Hepatic stellate cell (primary cell): ENCODE measurements around the gene TBC1D17.
A peak's percentile ranks its signal among the peaks of the same experiment; 100 is the strongest.
"Not testable (repeated sequence)": the region's sequence is repeated elsewhere in the genome, so short reads cannot be mapped to it uniquely, and the experiment has no call there.

Experiments
- DNase-seq: peaks from one replicate; pipeline ENCODE4 v3.0.0; 2011; ENCODE audit warnings: low spot score

TBC1D17 gene

DNA sequence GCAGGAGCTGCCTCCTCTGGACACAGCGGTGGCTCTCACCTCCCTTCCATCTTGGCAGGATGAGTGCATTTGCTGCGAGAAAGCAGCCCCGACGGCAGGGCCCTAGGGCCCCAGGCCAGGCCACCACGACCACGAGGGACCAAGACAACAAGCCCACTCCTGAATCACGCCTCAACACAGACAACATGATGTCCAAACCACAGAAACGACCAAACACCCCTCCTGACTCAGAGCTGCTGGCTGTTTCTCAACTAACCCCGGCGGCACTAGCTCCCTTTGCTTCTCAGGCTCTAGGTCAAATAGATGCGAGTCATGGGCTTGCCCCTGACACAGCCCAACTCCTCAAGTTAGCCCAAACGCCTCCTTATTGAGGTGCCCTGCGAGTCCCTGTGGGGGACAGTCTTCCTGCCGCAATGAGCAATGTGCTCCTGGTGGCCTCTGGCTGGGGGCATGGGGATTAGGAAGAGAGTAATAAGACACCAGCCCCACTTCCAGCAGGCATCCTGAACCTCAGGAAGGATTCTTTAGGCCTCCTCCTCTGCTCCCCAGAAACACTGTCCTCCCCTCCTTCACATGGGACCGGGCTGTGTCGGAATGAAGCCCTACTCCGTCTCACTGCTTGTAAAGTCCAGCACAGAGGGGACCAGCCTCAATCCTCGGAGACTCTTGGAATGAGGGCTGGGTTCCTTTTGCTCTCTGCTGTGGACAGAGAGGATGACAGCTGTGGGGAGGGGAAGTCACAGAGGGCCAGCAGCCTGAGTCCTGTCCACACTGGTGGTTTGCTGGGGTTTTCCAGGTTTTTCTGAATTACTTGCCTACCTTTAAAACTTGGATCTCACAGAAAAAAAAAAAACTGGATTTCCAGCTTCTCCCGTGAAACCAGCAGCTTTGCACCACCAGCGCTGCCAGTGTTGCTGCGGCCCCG lies 44.6 kb downstream of the TBC1D17 start:
- DNase-seq = peak; percentile 65

DNA sequence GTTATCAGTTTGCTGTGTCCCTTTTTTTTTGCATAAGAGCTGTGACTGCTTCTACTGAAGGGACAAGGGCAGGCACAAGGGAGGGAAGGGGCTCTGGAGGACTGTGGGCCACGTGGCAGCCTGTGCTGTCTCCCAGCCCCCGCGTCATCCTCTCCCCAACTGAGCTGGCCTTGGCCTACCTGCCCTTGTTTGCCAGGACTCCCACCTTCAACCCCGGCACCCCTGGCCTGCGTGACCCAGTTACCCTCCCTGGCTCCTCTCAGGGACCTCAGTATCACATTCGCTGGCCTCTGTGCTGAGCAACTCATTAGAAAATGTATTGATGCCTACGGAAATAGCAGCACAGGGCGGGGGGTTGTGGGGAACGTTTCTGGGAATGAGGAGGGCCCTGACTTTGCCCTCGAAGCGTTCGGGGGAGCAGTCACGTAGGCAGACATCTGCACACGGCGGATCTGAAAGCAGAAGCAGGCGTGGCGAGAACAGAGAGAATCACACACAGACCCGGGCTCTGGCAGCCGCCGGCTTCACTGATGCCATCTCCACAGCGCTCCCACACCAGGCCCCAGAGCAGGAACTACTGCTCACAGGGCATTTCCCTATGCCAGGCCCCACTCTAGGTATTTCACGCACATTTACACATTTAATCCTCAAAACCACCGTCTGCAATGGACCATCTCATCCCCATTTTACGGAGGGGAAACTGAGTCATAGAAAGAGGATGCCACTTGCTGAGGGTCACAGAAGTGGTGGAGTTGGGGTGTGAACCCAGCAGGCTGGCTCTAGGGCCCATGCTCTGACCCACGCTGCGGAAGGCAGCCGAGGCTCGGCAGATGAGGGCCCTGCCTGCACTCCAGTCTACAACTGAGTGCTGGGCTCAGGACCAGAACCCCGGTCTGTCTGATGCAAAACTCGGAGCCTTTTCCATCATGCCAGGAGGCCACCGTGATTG lies 45.8 kb downstream of the TBC1D17 start:
- no peak for DNase-seq

DNA sequence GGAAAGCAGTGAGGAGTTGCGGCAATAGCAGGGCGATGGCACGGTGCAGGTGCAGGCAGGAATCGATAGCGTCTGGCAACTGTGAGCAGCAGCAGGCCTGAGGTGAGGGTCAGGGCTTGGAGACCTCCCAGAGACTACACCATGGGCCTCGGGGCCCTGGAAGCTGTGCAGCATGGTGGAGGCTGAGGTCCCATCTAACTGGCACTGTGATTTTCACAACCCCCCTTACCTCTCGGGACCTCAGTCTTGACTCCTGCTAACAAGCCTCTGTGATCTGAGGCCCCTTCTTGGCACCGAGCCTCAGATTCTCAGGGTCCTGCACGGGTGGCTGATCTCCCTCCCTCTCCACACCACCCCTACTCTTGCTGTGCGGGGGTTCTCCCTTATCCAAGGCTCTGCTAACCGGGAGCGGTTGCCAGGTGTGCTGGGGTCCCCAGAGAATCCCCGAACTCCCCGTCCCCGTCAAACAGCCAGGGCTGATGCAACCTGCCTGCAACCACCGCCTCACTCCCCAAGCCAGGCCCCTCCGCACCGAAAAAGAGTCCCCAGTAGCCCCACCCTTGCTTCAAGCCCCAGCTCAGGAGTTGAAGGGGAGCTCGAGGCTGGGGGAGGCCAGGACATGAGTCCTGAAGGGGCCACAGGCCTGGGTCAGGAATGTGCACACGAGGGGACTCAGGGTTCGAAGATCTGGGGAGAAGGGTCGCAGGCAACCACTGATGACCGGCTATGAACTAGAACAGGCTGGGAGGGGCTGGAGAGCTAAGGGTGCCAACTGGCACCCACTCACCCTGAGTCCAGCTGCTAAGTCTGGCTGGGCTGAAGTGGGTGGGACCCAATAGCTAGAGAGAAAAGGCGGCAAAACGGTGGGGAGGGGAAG lies 46.7 kb downstream of the TBC1D17 start:
- DNase-seq = no peak

DNA sequence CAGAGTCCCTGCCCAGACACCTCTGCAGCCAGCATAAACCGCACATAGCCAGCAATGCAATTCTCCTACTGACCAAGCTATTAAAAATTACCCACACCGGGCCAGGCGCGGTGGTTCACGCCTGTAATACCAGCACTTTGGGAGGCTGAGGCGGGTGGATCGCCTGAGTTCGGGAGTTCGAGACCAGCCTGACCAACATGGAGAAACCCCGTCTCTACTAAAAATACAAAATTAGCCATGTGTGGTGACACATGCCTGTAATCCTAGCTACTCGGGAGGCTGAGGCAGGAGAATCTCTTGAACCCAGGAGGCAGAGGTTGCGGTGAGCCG lies 47.3 kb downstream of the TBC1D17 start:
- DNase-seq = not testable (repeated sequence)

DNA sequence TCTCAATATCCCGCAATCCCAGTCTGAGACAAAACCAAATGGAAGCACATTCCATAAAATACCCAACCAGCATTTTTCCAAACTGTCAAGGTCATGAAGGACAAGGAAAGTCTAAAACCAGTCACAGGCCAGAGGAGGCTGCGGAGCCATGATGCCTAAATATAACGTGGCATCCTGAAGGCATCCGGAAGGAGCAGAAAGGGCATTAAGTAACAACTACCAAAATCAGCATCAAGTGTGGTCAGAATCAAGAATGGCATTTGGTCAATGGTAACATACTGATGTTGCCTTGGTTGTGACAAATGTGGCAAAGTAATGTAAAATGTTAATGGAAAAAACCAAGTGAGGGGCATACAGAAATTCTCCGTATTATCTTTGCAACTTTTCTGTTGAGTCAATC lies 48.0 kb downstream of the TBC1D17 start:
- no peak for DNase-seq

DNA sequence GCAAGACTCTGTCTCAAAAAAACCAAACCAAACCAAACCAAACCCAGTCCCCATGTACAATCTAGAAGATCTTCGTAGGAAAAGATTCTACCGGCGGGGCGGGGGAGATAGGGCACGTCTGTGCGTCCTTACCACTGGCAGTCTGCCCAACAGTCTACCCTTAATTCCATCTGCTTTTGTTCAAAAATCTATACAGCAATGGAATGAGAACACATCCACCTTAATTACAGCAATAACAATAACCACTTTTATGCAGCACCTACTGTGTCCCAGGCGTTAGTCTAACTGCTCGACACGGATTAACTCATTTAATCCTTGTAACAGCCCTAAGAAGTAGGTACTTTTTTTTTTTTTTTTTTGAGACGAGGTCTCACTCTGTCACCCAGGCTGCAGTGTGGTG lies 49.0 kb downstream of the TBC1D17 start:
- DNase-seq = no peak

DNA sequence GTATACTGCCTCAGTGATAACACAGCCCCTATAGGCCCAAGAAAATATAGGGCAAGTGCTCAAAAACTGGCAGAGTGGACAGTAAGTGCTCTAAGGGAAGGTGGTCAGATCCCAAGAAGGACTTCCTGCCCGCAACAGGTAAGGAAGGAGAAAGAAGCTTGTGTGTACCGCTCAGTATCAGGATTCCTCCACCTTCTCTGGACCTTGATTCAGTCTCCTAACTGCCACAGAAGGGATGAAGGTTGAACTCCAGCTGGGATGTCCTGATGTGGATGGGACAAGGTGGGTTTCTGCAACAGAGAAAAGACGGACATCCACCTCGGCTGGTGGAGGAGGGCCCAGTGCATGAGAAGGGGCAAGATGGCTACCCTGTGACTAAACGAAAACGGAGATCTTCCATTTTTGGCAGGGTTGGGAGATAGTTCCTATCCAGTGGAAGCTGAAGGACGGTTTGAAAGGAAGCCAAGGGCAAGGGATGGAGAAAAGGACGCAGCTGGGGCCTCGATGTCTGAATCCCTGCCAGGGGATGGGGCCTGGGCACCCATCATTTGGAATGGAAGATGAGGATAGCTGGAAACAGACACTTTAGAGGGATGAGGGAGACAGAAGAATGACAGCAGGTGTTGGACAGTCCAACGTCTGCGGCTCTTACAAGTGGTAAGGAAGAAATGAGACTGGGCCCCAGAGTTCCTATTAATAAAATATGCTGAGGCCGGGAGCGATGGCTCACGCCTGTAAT lies 50.2 kb downstream of the TBC1D17 start:
- DNase-seq = no peak

DNA sequence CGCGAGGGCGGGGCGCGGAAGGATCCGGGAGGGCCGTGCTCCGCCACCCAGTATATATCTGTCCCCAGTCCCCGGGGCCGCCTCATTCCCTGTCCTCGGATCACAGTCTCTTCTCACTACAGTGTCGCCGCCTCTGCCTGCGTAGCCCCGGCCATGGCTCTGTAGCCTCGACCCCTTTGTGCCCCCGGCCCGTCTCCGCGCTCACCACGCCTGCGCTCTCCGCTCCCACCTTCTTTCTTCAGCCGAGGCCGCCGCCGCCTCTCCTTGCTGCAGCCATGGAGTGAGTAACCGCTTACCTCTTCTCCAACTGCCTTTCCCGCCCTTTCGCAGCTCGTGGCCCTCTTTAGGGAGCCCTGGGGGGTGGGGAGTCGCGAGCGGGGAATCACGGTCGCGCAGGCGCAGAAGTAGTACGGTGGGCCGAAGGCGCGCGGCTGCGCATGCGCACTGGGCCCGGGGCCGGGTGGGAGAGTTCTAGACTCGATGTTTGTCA lies 51.7 kb downstream of the TBC1D17 start, which contains the start of the genes ATF5 and NUP62:
Gene ATF5 (plus strand): TSS at position 85 of the 490 bp plus-strand sequence. CDS start 1,646 bp downstream, outside the sequence.
Gene NUP62 (minus strand): TSS at position 384 of the 490 bp plus-strand sequence. CDS start 19,697 bp downstream, outside the sequence.
- peak; percentile 100 for DNase-seq

DNA sequence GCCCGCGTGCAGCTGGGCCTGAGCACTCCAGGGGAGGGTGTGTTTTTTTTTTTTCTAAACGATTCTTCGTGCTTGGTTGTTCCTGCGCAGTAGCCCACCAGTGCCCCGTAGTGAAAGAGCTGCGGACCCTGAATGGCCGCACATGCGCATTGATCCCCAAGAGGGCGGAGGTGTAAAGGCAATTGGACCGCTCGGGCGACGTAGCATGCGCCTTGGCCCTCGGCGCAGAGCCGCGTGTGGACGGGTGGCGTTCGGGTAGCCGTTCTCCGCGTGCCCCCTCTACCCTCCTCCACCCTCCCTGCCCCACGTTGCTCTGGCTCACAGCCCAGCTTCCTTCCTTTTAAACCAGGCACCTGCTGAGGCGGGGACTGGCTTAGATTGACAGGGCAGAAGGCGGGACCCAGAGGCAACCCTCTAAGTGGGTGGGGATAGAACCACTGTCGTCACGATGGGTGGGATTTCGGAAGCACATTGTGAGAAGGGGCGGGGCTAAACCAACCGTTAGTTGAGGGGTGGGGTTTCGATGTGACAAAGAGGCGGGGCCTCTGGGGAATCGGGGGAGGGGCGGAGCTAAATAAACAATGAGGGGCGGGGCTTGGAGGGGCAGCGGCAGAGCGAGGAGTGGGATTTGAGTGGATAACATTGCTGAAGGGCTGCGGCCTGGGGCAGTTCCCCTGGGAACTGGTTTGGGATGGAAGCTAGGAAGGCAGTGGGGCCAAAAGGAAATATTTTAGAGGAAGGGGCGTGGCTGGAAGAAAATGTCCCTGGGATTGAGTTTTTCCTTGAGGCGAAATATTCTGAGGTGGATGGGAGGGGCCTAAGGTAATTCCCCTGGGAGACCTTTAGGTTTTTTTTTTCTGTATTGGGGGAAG lies 52.3 kb downstream of the TBC1D17 start:
- peak; percentile 97 for DNase-seq

DNA sequence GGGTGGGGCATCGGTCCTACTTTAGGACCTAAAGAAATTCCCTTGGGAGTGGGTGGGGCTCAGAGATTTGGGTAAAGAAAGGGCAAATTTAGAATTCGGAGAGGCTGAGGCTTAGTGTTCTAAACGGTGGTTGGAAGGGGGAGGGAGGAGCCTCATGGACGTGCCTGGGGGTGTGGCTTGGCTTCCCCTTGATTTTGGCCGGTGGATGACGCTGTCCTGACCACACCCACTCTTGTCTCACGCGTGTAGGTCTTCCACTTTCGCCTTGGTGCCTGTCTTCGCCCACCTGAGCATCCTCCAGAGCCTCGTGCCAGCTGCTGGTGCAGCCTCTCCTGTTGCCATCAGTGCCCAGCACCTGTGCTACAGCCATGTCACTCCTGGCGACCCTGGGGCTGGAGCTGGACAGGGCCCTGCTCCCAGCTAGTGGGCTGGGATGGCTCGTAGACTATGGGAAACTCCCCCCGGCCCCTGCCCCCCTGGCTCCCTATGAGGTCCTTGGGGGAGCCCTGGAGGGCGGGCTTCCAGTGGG lies 53.0 kb downstream of the TBC1D17 start:
- DNase-seq = no peak

DNA sequence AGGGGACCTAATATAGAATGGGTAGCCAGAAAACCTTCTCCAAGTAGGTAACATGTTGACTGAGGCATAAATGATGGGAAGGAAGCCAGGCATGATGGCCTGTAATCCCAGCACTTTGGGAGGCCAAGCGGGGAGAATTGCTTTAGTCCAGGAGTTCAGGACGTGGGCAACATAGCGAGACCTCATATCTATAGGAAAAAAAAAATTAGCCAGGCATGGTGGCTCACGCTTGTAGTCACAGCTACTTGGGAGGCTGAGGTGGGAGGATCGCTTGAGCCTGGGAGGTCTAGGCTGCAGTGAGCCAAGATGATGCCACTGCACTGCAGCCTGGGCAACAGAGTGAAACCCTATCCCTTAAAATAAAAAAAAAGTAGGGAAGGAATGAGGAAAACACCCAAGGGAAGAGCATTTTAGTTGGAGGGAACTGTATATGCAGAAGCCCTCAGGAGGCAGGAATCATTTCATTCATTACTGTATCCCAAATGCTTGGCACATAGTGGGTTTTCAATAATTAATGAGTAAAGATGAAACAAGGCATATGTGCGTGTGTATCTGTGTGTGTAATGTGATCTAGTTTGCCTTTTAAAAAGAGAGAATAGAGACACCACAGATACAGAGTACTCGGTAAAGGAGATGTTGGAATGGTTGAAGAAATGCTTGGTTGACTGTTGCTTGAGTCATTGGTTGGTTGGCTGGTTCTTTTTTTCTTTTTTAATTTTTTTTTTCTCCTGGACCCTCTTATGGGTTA lies 54.0 kb downstream of the TBC1D17 start:
- DNase-seq = no peak

DNA sequence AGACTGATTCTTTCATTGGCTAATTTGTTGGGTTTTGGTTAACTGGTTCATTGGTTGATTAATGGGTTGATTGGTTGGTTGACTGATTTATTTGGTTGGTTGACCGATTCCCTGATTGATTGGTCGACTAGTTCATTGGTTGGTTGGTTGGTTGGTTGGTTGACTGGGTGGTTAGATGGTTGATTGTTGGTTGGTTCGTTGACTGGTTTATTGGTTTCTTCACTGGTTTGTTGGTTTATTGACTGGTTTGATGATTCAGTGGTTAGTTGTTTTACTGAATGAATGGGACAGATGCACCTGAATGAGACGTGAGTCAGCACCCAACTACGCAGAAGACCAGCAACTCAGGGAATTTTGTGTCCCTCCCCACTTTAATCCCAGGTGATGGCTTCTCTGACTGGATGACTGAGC lies 54.5 kb downstream of the TBC1D17 start:
- no peak for DNase-seq

DNA sequence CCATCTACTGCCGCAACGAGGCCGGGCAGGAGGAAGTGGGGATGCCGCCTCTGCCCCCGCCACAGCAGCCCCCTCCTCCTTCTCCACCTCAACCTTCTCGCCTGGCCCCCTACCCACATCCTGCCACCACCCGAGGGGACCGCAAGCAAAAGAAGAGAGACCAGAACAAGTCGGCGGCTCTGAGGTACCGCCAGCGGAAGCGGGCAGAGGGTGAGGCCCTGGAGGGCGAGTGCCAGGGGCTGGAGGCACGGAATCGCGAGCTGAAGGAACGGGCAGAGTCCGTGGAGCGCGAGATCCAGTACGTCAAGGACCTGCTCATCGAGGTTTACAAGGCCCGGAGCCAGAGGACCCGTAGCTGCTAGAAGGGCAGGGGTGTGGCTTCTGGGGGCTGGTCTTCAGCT lies 55.2 kb downstream of the TBC1D17 start:
- no peak for DNase-seq

DNA sequence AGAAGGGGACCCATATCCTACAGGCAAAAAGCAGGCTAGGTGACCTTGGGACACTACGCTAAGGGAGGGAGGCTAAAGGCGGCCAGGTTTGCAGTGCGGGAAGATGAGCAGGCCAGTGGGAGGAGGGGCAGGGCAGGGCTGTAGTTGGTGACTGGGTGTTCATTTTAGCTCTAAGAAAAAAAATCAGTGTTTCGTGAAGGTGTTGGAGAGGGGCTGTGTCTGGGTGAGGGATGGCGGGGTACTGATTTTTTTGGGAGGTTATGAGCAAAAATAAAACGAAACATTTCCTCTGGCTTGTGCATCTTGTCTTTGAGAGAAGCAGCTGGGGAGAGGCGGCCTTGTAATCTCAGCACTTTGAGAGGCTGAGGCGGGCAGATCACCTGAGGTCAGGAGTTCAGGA lies 56.1 kb downstream of the TBC1D17 start:
- DNase-seq = no peak

DNA sequence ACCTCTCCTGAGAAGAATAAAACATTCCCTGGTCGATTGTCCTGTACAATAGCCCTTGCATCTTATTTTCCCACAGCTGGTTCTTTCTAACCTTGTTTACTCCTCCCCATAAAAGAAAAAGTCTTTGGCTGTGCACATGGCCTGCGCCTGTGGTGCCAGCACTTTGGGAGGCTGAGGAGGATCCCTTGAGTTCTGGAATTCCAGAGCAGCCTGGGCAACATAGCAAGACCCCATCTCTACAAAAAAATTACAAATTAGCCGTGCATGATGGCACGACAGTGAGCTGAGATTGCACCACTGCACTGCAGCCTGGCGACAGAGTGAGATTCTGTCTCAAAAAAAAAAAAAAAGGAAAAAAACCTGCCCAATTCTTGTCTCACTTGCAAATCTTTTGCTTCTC lies 59.0 kb downstream of the TBC1D17 start:
- DNase-seq = no peak

DNA sequence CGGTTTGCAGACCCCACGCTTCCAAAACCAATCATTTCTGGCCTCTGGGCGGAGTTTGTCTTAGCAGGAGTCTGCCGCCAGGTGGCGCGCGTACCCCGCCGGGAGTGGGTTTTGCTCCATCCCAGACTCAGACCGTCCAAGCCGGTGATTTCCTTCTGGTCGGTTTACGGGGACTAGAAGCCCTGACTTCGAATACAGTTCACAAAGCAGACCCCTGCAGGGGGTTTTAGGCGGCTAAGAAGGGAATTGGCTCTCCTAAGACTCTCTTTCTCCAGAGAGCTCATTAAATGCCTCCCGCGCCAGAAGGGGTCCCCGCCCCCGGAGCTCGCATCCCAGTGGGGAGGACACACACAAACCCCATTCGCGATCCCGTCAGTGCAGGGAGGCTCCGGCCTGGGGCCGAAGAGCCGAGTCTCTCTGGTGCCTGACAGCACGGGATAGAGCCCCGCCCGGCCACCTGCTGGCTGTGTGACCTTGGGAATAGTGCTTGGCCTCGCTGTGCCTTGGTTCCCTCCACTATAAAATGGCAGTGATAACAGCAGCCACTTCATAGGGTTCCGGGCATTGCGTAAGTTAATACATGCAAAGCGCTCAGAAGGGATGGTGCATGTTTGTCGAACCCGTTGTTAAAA lies 60.4 kb downstream of the TBC1D17 start:
- peak; percentile 84 for DNase-seq
